Peyer's patch (tissue), 4 donors: Measurements from ENCODE around the gene LRCH2.

Source experiments
- POLR2A ChIP-seq, 2 donors: fragments of 450-650 bp; IDR thresholded peaks; one replicate each; pipeline ENCODE4 v1.5.1; 2017; ENCODE audit warnings: antibody characterized with exemption in 2 of 2, mild to moderate bottlenecking in 2 of 2, moderate library complexity in 2 of 2
- TF ChIP-seq, protein P1 (sequence below), 6 experiments: fragments of 450-650 bp in 4 of 6; fragments of 200-600 bp in 2 of 6; sonication (generic) in 1 of 6; IDR thresholded peaks; one replicate each; pipeline ENCODE4 v1.5.1; 2017 to 2019; ENCODE audit warnings: antibody characterized with exemption in 6 of 6, mild to moderate bottlenecking in 3 of 6, moderate library complexity in 1 of 6

DNA sequence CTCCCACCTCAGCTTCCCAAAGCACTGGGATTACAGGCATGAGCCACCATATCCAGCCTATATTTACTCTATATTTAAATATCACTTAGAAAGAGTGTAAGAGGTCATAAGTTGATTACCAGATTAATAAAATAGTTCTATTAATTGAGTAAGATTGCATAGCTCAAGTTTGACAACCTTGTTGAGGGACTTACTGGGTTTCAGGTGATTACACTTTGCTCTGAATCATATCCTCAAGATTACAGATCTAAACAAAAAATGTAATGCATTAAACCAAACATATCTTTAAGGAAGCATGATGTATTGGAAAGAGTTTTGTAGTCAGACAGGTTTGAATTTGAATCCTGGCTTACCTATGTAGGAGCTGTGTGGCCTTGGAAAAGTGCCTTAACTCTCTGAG lies 168.6 kb downstream of the LRCH2 start:
- TF ChIP-seq, protein P1, sequence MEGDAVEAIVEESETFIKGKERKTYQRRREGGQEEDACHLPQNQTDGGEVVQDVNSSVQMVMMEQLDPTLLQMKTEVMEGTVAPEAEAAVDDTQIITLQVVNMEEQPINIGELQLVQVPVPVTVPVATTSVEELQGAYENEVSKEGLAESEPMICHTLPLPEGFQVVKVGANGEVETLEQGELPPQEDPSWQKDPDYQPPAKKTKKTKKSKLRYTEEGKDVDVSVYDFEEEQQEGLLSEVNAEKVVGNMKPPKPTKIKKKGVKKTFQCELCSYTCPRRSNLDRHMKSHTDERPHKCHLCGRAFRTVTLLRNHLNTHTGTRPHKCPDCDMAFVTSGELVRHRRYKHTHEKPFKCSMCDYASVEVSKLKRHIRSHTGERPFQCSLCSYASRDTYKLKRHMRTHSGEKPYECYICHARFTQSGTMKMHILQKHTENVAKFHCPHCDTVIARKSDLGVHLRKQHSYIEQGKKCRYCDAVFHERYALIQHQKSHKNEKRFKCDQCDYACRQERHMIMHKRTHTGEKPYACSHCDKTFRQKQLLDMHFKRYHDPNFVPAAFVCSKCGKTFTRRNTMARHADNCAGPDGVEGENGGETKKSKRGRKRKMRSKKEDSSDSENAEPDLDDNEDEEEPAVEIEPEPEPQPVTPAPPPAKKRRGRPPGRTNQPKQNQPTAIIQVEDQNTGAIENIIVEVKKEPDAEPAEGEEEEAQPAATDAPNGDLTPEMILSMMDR (IDR thresholded peaks at IDR 0.05): no peak
- TF ChIP-seq POLR2A (IDR thresholded peaks at IDR 0.05): no peak
